SK-N-SH treated with all-trans-retinoic acid at 6 μM for 48 hours (cell line): ENCODE measurements around the gene SLC25A34.

Source experiments
- ATAC-seq: fragments of 200-7000 bp; cut with Tn5 transposase; 3 replicates; pipeline ENCODE4 v1.9.1; 2020; ENCODE audit warnings: mild to moderate bottlenecking, moderate library complexity
- ARNTL ChIP-seq: fragments of 450-650 bp; formaldehyde crosslinking; IDR thresholded peaks from 2 replicates; pipeline ENCODE4 v1.5.0; 2020; ENCODE audit warnings: low read depth, mild to moderate bottlenecking, moderate library complexity, borderline replicate concordance
- BACH2 ChIP-seq: fragments of 250-450 bp; sonication (Bioruptor Pico); IDR thresholded peaks from 2 replicates; pipeline ENCODE4 v1.9.0; 2021; ENCODE audit warnings: mild to moderate bottlenecking, borderline replicate concordance
- CREB5 ChIP-seq: fragments of 250-450 bp; sonication (Bioruptor Pico); IDR thresholded peaks from 2 replicates; pipeline ENCODE4 v1.5.1; 2020; ENCODE audit warnings: low read depth, mild to moderate bottlenecking, moderate library complexity
- ESRRG ChIP-seq: fragments of 250-450 bp; sonication (Bioruptor Pico); IDR thresholded peaks from 2 replicates; pipeline ENCODE4 v1.6.1; 2021; ENCODE audit warnings: mild to moderate bottlenecking
- GLIS3 ChIP-seq: fragments of 250-450 bp; sonication (Bioruptor Pico); IDR thresholded peaks from 2 replicates; pipeline ENCODE4 v1.5.0; 2020; ENCODE audit warnings: mild to moderate bottlenecking, moderate library complexity
- ISL1 ChIP-seq: fragments of 250-450 bp; sonication (Bioruptor Pico); IDR thresholded peaks from 2 replicates; pipeline ENCODE4 v2.1.2; 2022; ENCODE audit warnings: mild to moderate bottlenecking, moderate library complexity
- OSR1 ChIP-seq: fragments of 250-450 bp; sonication (Bioruptor Pico); IDR thresholded peaks from 2 replicates; pipeline ENCODE4 v1.8.0; 2022; ENCODE audit warnings: moderate library complexity, mild to moderate bottlenecking, inconsistent platforms
- PATZ1 ChIP-seq: fragments of 250-450 bp; sonication (Bioruptor Pico); IDR thresholded peaks from 2 replicates; pipeline ENCODE4 v1.8.0; 2020; ENCODE audit warnings: mild to moderate bottlenecking, moderate library complexity, borderline replicate concordance
- POU6F1 ChIP-seq: fragments of 250-450 bp; sonication (Bioruptor Pico); IDR thresholded peaks from 2 replicates; pipeline ENCODE4 v1.8.0; 2021; ENCODE audit warnings: low read depth, mild to moderate bottlenecking, moderate library complexity, borderline replicate concordance
- PPARA ChIP-seq: fragments of 250-450 bp; sonication (Bioruptor Pico); IDR thresholded peaks from 2 replicates; pipeline ENCODE4 v1.5.0; 2020; ENCODE audit warnings: mild to moderate bottlenecking, borderline replicate concordance
- RARB ChIP-seq: fragments of 250-450 bp; sonication (Bioruptor Pico); IDR thresholded peaks from 2 replicates; pipeline ENCODE4 v1.8.0; 2021; ENCODE audit warnings: mild to moderate bottlenecking, moderate library complexity
- SNAI2 ChIP-seq: fragments of 250-450 bp; sonication (Bioruptor Pico); IDR thresholded peaks from 2 replicates; pipeline ENCODE4 v1.5.0; 2020; ENCODE audit warnings: mild to moderate bottlenecking, moderate library complexity
- TCF4 ChIP-seq: fragments of 250-450 bp; sonication (Bioruptor Pico); IDR thresholded peaks from 2 replicates; pipeline ENCODE4 v1.8.0; 2021; ENCODE audit warnings: mild to moderate bottlenecking, moderate library complexity, borderline replicate concordance
- ZC3H10 ChIP-seq: fragments of 250-450 bp; sonication (Bioruptor Pico); IDR thresholded peaks from 2 replicates; pipeline ENCODE4 v1.5.1; 2021; ENCODE audit warnings: mild to moderate bottlenecking, moderate library complexity
- ZFP3 ChIP-seq: fragments of 250-450 bp; sonication (Bioruptor Pico); IDR thresholded peaks from 2 replicates; pipeline ENCODE4 v1.5.0; 2020; ENCODE audit warnings: mild to moderate bottlenecking, moderate library complexity
- ZFP30 ChIP-seq: fragments of 450-650 bp; formaldehyde crosslinking; IDR thresholded peaks from 2 replicates; pipeline ENCODE4 v1.5.0; 2022; ENCODE audit warnings: mild to moderate bottlenecking, moderate library complexity
- ZNF565 ChIP-seq: fragments of 450-650 bp; formaldehyde crosslinking; conservative IDR thresholded peaks from 2 replicates; pipeline ENCODE4 v1.5.0; 2020; ENCODE audit warnings: low read depth, mild to moderate bottlenecking, moderate library complexity
- ZNF70 ChIP-seq: fragments of 450-650 bp; formaldehyde crosslinking; IDR thresholded peaks from 2 replicates; pipeline ENCODE4 v1.5.0; 2020; ENCODE audit warnings: mild to moderate bottlenecking, moderate library complexity
- ZNF8 ChIP-seq: fragments of 450-650 bp; formaldehyde crosslinking; IDR thresholded peaks from 2 replicates; pipeline ENCODE4 v1.5.0; 2020; ENCODE audit warnings: mild to moderate bottlenecking, moderate library complexity
- TF ChIP-seq, protein P1 (sequence below): fragments of 250-450 bp; sonication (Bioruptor Pico); IDR thresholded peaks from 2 replicates; pipeline ENCODE4 v1.5.1; 2021; ENCODE audit warnings: mild to moderate bottlenecking, moderate library complexity
- TF ChIP-seq, protein P2 (sequence below): fragments of 250-450 bp; sonication (Bioruptor Pico); IDR thresholded peaks from 2 replicates; pipeline ENCODE4 v1.5.0; 2020; ENCODE audit warnings: mild to moderate bottlenecking, moderate library complexity

The SLC25A34 gene

GRCh38 chr1:15739745-15740144 is 3.7 kb downstream of the SLC25A34 start:
- no peak; the same call in 2 of the 3 replicates for ATAC-seq
- TF ChIP-seq ZNF8 (CRISPR knock-in tag): no peak
- TF ChIP-seq ZFP30 (CRISPR knock-in tag): no peak
- no peak for TF ChIP-seq SNAI2
- no peak for TF ChIP-seq GLIS3
- TF ChIP-seq CREB5: no peak

DNA sequence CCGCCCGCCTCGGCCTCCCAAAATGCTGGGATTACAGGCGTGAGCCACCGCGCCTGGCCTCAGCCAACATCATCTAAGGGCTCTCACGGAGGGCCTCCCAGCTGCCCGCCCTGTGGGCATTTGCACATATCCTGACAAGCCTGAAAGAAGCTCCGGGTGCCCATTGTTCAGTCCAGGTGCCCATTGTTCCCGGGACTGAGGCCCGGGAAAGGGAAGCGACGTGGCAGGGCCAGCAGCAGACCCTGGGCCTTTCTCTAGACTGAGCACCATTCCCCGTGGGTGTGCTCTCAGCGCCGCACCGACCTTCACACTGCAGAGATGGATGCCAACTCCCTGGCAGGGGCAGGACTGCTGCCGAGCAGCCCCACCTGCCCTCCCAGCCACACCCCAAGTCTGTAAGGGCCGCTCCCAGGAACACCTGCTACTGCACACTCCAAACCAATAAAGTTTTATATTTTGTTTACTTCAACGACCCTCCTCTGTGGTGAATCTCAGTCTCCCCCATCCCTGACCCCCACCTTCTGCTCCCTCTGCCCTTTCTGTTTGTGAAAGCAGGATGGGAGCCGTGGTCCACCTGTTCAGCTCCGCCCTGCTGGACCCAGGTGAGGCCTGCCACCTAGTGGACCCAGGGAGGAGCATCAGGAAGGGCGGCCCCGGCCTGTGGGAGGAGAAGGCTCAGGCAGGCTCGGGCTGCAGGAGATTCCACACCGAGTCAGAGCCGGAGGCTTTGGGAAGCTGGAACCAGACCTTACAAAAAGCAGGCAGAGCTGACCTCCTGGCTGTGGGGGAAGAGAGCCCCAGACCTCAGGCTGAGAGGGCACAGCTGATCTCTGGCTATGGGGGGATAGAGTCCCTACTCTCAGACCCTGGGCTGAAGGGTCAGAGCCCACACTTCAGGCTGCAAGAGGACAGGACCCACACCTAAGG is 5.1 kb downstream of the SLC25A34 start:
- TF ChIP-seq BACH2 (no peak), CREB5 (no peak), ZNF8 (CRISPR knock-in tag) (no peak), RARB (CRISPR knock-in tag) (no peak), SNAI2 (no peak), PPARA (no peak), ZFP30 (CRISPR knock-in tag) (no peak), ISL1 (CRISPR knock-in tag) (no peak), ARNTL (CRISPR knock-in tag) (no peak), POU6F1 (no peak), ZNF70 (CRISPR knock-in tag) (no peak), ZFP3 (CRISPR knock-in tag) (no peak), ZC3H10 (CRISPR knock-in tag) (no peak)
- ATAC-seq: peak; percentile 86

GRCh38 chr1:15742339-15742801 is 6.3 kb downstream of the SLC25A34 start, which contains the start of gene TMEM82:
Gene TMEM82, plus strand, starts transcription at chr1:15742499. Its CDS starts 61 bp downstream, at chr1:15742560.
- no peak for TF ChIP-seq TCF4 (CRISPR knock-in tag)
- no peak for TF ChIP-seq ARNTL (CRISPR knock-in tag)
- no peak for TF ChIP-seq ZFP3 (CRISPR knock-in tag)
- TF ChIP-seq PATZ1 (CRISPR knock-in tag): no peak
- no peak for ATAC-seq

GRCh38 chr1:15744122-15744679 is 8.1 kb downstream of the SLC25A34 start:
- ATAC-seq: no peak
- TF ChIP-seq ZC3H10 (CRISPR knock-in tag) (no peak), ZNF70 (CRISPR knock-in tag) (no peak), RARB (CRISPR knock-in tag) (no peak), BACH2 (no peak), ESRRG (CRISPR knock-in tag) (no peak), GLIS3 (no peak), SNAI2 (no peak), POU6F1 (no peak), OSR1 (CRISPR knock-in tag) (no peak), ZFP30 (CRISPR knock-in tag) (no peak), ZNF8 (CRISPR knock-in tag) (no peak), ZFP3 (CRISPR knock-in tag) (no peak), TCF4 (CRISPR knock-in tag) (no peak), ZNF565 (CRISPR knock-in tag) (no peak), ISL1 (CRISPR knock-in tag) (no peak)
- TF ChIP-seq, protein P1, sequence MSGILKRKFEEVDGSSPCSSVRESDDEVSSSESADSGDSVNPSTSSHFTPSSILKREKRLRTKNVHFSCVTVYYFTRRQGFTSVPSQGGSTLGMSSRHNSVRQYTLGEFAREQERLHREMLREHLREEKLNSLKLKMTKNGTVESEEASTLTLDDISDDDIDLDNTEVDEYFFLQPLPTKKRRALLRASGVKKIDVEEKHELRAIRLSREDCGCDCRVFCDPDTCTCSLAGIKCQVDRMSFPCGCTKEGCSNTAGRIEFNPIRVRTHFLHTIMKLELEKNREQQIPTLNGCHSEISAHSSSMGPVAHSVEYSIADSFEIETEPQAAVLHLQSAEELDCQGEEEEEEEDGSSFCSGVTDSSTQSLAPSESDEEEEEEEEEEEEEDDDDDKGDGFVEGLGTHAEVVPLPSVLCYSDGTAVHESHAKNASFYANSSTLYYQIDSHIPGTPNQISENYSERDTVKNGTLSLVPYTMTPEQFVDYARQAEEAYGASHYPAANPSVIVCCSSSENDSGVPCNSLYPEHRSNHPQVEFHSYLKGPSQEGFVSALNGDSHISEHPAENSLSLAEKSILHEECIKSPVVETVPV: no peak
- TF ChIP-seq, protein P2, sequence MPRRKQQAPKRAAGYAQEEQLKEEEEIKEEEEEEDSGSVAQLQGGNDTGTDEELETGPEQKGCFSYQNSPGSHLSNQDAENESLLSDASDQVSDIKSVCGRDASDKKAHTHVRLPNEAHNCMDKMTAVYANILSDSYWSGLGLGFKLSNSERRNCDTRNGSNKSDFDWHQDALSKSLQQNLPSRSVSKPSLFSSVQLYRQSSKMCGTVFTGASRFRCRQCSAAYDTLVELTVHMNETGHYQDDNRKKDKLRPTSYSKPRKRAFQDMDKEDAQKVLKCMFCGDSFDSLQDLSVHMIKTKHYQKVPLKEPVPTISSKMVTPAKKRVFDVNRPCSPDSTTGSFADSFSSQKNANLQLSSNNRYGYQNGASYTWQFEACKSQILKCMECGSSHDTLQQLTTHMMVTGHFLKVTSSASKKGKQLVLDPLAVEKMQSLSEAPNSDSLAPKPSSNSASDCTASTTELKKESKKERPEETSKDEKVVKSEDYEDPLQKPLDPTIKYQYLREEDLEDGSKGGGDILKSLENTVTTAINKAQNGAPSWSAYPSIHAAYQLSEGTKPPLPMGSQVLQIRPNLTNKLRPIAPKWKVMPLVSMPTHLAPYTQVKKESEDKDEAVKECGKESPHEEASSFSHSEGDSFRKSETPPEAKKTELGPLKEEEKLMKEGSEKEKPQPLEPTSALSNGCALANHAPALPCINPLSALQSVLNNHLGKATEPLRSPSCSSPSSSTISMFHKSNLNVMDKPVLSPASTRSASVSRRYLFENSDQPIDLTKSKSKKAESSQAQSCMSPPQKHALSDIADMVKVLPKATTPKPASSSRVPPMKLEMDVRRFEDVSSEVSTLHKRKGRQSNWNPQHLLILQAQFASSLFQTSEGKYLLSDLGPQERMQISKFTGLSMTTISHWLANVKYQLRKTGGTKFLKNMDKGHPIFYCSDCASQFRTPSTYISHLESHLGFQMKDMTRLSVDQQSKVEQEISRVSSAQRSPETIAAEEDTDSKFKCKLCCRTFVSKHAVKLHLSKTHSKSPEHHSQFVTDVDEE (CRISPR knock-in tag): no peak
